ENCODE measurements around the gene ARSJ.

The ARSJ gene

DNA sequence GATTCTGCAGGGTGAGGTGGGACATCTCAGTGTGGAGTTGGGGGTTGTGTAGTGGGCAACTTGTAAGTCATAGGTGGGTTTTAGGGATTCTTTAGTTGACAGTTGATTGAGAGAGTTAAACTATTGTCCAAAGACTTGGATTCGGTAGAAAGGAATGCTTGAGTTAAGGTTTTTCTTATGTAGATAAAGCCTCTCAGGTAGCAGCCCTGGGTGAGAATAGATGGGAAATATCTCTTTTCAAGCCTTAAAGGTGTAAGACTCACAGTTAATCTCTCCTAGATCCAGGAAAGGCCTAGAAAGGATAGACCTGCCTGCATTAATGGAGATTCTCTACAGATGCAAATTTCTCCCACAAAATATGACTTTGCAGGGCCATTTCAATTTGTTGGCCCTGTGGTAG is 108.4 kb downstream of the ARSJ start:
- H3K9ac ChIP-seq (ENCODE audit: low read length): no peak overlapping the region
- no peaks in the 10 kb centered on the region for H4K20me1 ChIP-seq (ENCODE audit: low read depth, low read length)
- H2AFZ ChIP-seq (ENCODE audit: low read depth, low read length, severe bottlenecking): no peak overlapping the region
- no peaks in the 10 kb centered on the region for H3K9me2 ChIP-seq (replicated peaks; ENCODE audit: insufficient read depth, low read length)
- H3K27me3 ChIP-seq (ENCODE audit: low read length): no peaks in the 10 kb centered on the region
- no peaks in the 10 kb centered on the region for H3K36me3 ChIP-seq (ENCODE audit: low read length)
- H3K79me2 ChIP-seq (ENCODE audit: insufficient read depth, low read length): no peaks in the 10 kb centered on the region
- H3K27ac ChIP-seq (ENCODE audit: low read depth, low read length): no peak overlapping the region
- TF ChIP-seq, protein P1, sequence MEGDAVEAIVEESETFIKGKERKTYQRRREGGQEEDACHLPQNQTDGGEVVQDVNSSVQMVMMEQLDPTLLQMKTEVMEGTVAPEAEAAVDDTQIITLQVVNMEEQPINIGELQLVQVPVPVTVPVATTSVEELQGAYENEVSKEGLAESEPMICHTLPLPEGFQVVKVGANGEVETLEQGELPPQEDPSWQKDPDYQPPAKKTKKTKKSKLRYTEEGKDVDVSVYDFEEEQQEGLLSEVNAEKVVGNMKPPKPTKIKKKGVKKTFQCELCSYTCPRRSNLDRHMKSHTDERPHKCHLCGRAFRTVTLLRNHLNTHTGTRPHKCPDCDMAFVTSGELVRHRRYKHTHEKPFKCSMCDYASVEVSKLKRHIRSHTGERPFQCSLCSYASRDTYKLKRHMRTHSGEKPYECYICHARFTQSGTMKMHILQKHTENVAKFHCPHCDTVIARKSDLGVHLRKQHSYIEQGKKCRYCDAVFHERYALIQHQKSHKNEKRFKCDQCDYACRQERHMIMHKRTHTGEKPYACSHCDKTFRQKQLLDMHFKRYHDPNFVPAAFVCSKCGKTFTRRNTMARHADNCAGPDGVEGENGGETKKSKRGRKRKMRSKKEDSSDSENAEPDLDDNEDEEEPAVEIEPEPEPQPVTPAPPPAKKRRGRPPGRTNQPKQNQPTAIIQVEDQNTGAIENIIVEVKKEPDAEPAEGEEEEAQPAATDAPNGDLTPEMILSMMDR (IDR thresholded peaks at IDR 0.05; ENCODE audit: insufficient read depth, low read length, poor library complexity, severe bottlenecking): no peak
- TF ChIP-seq EZH2phosphoT487 (conservative IDR thresholded peaks at IDR 0.05; ENCODE audit: low read length): no peak
- H3F3A ChIP-seq (ENCODE audit: insufficient read depth): no peaks in the 10 kb centered on the region
- H3K4me2 ChIP-seq (ENCODE audit: low read depth, low read length, poor library complexity, severe bottlenecking): no peak overlapping the region
- no peak overlapping the region for H3K4me3 ChIP-seq (ENCODE audit: insufficient read depth, low read length, poor library complexity, severe bottlenecking)
- H3K9me3 ChIP-seq (ENCODE audit: insufficient read depth, low read length): no peaks in the 10 kb centered on the region

DNA sequence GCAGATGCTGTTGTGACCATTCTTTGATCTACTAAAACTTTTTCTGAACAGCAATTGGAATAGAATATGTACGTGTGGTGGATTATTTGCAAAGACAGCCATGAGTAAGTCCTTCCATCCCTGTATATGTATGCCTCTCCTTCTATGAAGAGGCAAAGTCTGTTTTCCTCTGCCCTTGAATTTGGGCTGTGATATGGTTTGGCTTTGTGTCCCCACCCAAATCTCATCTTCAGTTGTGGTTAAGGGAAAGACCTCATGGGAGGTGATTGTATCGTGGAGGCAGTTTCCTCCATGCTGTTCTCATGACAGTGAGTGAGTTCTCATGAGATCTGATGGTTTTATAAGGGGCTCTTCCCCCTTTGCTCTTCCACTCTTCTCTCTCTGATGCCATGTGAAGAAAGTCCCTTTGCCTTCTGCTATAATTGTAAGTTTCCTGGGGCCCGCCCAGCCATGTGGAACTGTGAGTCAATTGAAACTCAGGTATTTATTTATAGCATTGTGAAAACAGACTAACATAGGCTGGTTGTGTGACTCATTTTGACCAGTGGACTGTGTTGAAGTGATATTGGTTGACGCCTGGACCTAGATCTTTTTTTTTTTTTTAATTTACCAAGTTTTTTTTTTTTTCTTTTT is 109.6 kb downstream of the ARSJ start:
- Histone ChIP-seq H3K4me2 (ENCODE audit: low read depth, low read length, poor library complexity, severe bottlenecking) (no peak overlapping the region), H4K20me1 (ENCODE audit: low read depth, low read length) (no peaks in the 10 kb centered on the region), H3K36me3 (ENCODE audit: low read length) (no peaks in the 10 kb centered on the region), H3K9me2 (replicated peaks; ENCODE audit: insufficient read depth, low read length) (no peaks in the 10 kb centered on the region), H3F3A (ENCODE audit: insufficient read depth) (no peaks in the 10 kb centered on the region), H3K4me3 (ENCODE audit: insufficient read depth, low read length, poor library complexity, severe bottlenecking) (no peak overlapping the region), H3K27me3 (ENCODE audit: low read length) (no peaks in the 10 kb centered on the region), H3K79me2 (ENCODE audit: insufficient read depth, low read length) (no peaks in the 10 kb centered on the region), H3K27ac (ENCODE audit: low read depth, low read length) (no peak overlapping the region), H2AFZ (ENCODE audit: low read depth, low read length, severe bottlenecking) (no peak overlapping the region), H3K9me3 (ENCODE audit: insufficient read depth, low read length) (no peaks in the 10 kb centered on the region), H3K9ac (ENCODE audit: low read length) (no peak overlapping the region)
- no peak for TF ChIP-seq EZH2phosphoT487 (conservative IDR thresholded peaks at IDR 0.05; ENCODE audit: low read length)
- TF ChIP-seq, protein P1 (IDR thresholded peaks at IDR 0.05; ENCODE audit: insufficient read depth, low read length, poor library complexity, severe bottlenecking): no peak

DNA sequence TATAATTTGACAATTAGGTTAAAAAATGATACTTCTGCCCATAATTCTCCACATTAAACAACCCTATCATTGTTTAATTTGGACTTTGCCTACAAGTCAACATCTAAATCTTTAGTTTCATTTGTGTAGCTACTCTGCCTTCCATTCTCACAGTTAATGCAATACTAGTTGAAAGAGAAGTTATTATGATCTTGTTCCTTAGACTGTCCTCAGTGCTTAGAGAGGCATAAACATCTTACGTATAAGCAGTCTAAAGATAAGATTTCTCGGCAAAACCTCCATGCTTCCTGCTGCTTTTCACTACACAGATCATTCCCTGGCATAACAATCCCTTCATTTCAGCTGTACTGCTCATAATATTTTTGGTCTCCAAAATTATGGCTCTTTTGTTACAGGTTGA is 112.8 kb downstream of the ARSJ start:
- H3K9ac ChIP-seq (ENCODE audit: low read length): no peak overlapping the region
- H3K27ac ChIP-seq (ENCODE audit: low read depth, low read length): no peak overlapping the region
- no peaks in the 10 kb centered on the region for H4K20me1 ChIP-seq (ENCODE audit: low read depth, low read length)
- H3K79me2 ChIP-seq (ENCODE audit: insufficient read depth, low read length): no peaks in the 10 kb centered on the region
- no peaks in the 10 kb centered on the region for H3K9me2 ChIP-seq (replicated peaks; ENCODE audit: insufficient read depth, low read length)
- TF ChIP-seq EZH2phosphoT487 (conservative IDR thresholded peaks at IDR 0.05; ENCODE audit: low read length): no peak
- TF ChIP-seq, protein P1 (IDR thresholded peaks at IDR 0.05; ENCODE audit: insufficient read depth, low read length, poor library complexity, severe bottlenecking): no peak
- H3K4me2 ChIP-seq (ENCODE audit: low read depth, low read length, poor library complexity, severe bottlenecking): no peak overlapping the region
- no peak overlapping the region for H3K4me3 ChIP-seq (ENCODE audit: insufficient read depth, low read length, poor library complexity, severe bottlenecking)
- H3F3A ChIP-seq (ENCODE audit: insufficient read depth): no peaks in the 10 kb centered on the region
- H3K9me3 ChIP-seq (ENCODE audit: insufficient read depth, low read length): no peaks in the 10 kb centered on the region
- H2AFZ ChIP-seq (ENCODE audit: low read depth, low read length, severe bottlenecking): no peak overlapping the region
- H3K27me3 ChIP-seq (ENCODE audit: low read length): no peaks in the 10 kb centered on the region
- H3K36me3 ChIP-seq (ENCODE audit: low read length): no peaks in the 10 kb centered on the region
